Heart left ventricle (tissue), 16 donors: ENCODE results near the gene FAM53A. TPM values are rescaled to one million over a fixed set of nuclear protein-coding genes. Genes with fewer than 3 reads are reported as not detected.

ENCODE experiments used
- ATAC-seq, 4 donors: fragments of 200-7000 bp; cut with Tn5 transposase; one replicate each; pipeline ENCODE4 v1.9.1; 2020 to 2022; ENCODE audit warnings: moderate library complexity in 4 of 4, mild to moderate bottlenecking in 3 of 4, moderate number of reproducible peaks in 1 of 4
- DNase-seq, 5 donors: peaks; one replicate each; pipeline ENCODE4 v3.0.0-alpha.2; 2020
- H3K27ac ChIP-seq, 12 donors: fragments of 200-600 bp; sonication (generic) in 4 of 12; one replicate each; pipeline versions ENCODE4 v1.5.0 to v1.8.0; 2016 to 2022; ENCODE audit warnings: mild to moderate bottlenecking in 2 of 12
- H3K27me3 ChIP-seq, 9 donors: fragments of 200-600 bp; sonication (generic) in 2 of 9; one replicate each; pipeline versions ENCODE4 v1.5.1 to v1.8.0; 2016 to 2022; ENCODE audit warnings: mild to moderate bottlenecking in 3 of 9
- H3K36me3 ChIP-seq, 9 donors: fragments of 200-600 bp; sonication (generic) in 2 of 9; one replicate each; pipeline versions ENCODE4 v1.5.0 to v1.8.0; 2018 to 2022; ENCODE audit warnings: mild to moderate bottlenecking in 2 of 9
- H3K4me1 ChIP-seq, 12 donors: fragments of 200-600 bp; sonication (generic) in 4 of 12; one replicate each; pipeline versions ENCODE4 v1.5.0 to v1.8.0; 2016 to 2022; ENCODE audit warnings: mild to moderate bottlenecking in 3 of 12
- H3K4me3 ChIP-seq, 12 donors: fragments of 200-600 bp; sonication (generic) in 4 of 12; one replicate each; pipeline versions ENCODE4 v1.5.0 to v1.8.0; 2017 to 2022; ENCODE audit warnings: mild to moderate bottlenecking in 9 of 12, moderate library complexity in 4 of 12
- H3K9me3 ChIP-seq, 12 donors: fragments of 200-600 bp; sonication (generic) in 4 of 12; one replicate each; pipeline versions ENCODE4 v1.5.0 to v1.8.0; 2016 to 2022; ENCODE audit warnings: mild to moderate bottlenecking in 1 of 12
- CTCF ChIP-seq, 12 donors: fragments of 200-600 bp; sonication (generic) in 4 of 12; IDR thresholded peaks; one replicate each; pipeline versions ENCODE4 v1.5.0 to v1.8.0; 2018 to 2022; ENCODE audit warnings: antibody characterized with exemption in 12 of 12, mild to moderate bottlenecking in 5 of 12
- POLR2A ChIP-seq, 2 donors: fragments of 450-650 bp; IDR thresholded peaks; one replicate each; pipeline ENCODE4 v1.6.1; 2017; ENCODE audit warnings: antibody characterized with exemption in 2 of 2, mild to moderate bottlenecking in 2 of 2, moderate library complexity in 2 of 2
- WGBS, 4 donors: extraction: QIAGEN DNeasy Blood & Tissue Kit in 2 of 4; methylation state at CpG; one replicate each; pipeline versions ENCODE4 v1.1.5 to v1.1.7; 2013 to 2018; 5-methylcytosine and 5-hydroxymethylcytosine counted together
- intact Hi-C, 10 donors: fragments of 100-400 bp; cut with DNase I; formaldehyde crosslinking; loops; one replicate each; pipeline versions ENCODE4 v1.11.1 to v1.14.2; 2022
- polyA plus RNA-seq, 2 donors: library from polyadenylated mRNA; stranded (reverse); fragments of 200-250 nt; gene quantifications; one replicate each; pipeline ENCODE4 v1.2.3, GENCODE V29; 2013
- total RNA-seq, 9 donors: library from RNA; depleted of rRNA in 2 of 9; stranded (reverse); fragments of >200 nt in 2 of 9; fragmentation: NEBNext Ultra II Directional in 3 of 9; extraction: Animal tissue kit (Norgen Biotek cat#: 25700) in 3 of 9; gene quantifications; one replicate each; pipeline versions ENCODE4 v1.1.0 to v1.2.4, GENCODE V29; 2016 to 2023
- donor health status: ischemic (EF 13 %, LVEDD 7.1; RV severe dilation, severe dysfunction).
- donor health status: healthy with polysubstance abuse.
- donor health status: DM: no; HTN: yes; CAD: no.
- donor health status: DM: no; HTN: no; CAD: no.
- donor health status: ischemic (EF 25% LVEDD 6.9; RV normal size, moderate dysfunction).
- donor health status: ischemic (EF 25% LVEDD 5.7; RV mildly dilated, moderate dysfunction).
- donor health status: healthy.
- donor health status: DM: yes; HTN: yes; CAD: no.
- donor health status: ischemic (EF 35%, LVEDD 5.7; RV mildly dilated, moderate dysfunction).
- donor health status: nonischemic (EF 11% LVEDD 7.7; RV severe dilation, severe dysfunction).
- donor health status: DM: yes; HTN: yes; CAD: no.
- donor health status: PGD.
- donor health status: ischemic (EF 29% LVEDD 5.4; RV normal size, mild dysfunction).
- donor health status: nonischemic (EF 23%, LVEDD 6.1; RV moderate dilation, normal function).

FAM53A gene
- total and polyA plus RNA-seq, 11 donors, result 0.42 to 2.3 (median 0.99) TPM

GRCh38 chr4:1623400-1623799, 60.7 kb downstream of the FAM53A start:
- DNase-seq (no peak), ATAC-seq (no peak)
- Histone ChIP-seq H3K27ac (no peak overlapping the region), H3K4me3 (no peak overlapping the region), H3K27me3 (no peaks in the 10 kb centered on the region), H3K9me3 (no peaks in the 10 kb centered on the region), H3K4me1 (no peaks in the 10 kb centered on the region), H3K36me3 (no peaks in the 10 kb centered on the region)
- intact Hi-C loops, result loop anchor here in 3 of 10 donors (10.0 kb wide), 2 partner anchors 79 to 489 kb away; no protein-coding TSS in a partner anchor
- TF ChIP-seq CTCF (IDR thresholded peaks at IDR 0.05) (no peak), POLR2A (IDR thresholded peaks at IDR 0.05) (no peak)
- 91 to 94% (median 93%) methylated on average over 20 to 38 of the region's 38 CpGs for WGBS, 4 donors

- Histone ChIP-seq H3K27me3 (no peaks in the 10 kb centered on the region), H3K9me3 (peaks cover 0 to 1% (median 0%) of the 10 kb centered on the region in 12 donors), H3K4me3 (no peak overlapping the region), H3K36me3 (no peaks in the 10 kb centered on the region), H3K27ac (no peak overlapping the region), H3K4me1 (no peaks in the 10 kb centered on the region)
- DNase-seq (no peak), ATAC-seq (no peak)
- intact Hi-C loops, result loop anchor here in 3 of 10 donors (10.0 kb wide), 2 partner anchors 78 to 488 kb away; no protein-coding TSS in a partner anchor
- WGBS, 4 donors, result 65 to 84% (median 82%) methylated on average over 4 to 17 of the region's 17 CpGs
- TF ChIP-seq CTCF (IDR thresholded peaks at IDR 0.05), result no peak
These were observed 61.2 kb downstream of the FAM53A start for GRCh38 chr4:1622956-1623355.

GRCh38 chr4:1622238-1622637, 61.9 kb downstream of the FAM53A start:
- Histone ChIP-seq H3K9me3 (peaks cover 0 to 8% (median 0%) of the 10 kb centered on the region in 12 donors), H3K4me1 (no peaks in the 10 kb centered on the region), H3K27me3 (no peaks in the 10 kb centered on the region), H3K4me3 (no peak overlapping the region), H3K27ac (no peak overlapping the region), H3K36me3 (no peaks in the 10 kb centered on the region)
- intact Hi-C loops, result loop anchor here in 3 of 10 donors (10.0 kb wide), 2 partner anchors 77 to 487 kb away; no protein-coding TSS in a partner anchor
- WGBS, 4 donors, result 68 to 77% (median 74%) methylated on average over 10 to 11 of the region's 11 CpGs
- ATAC-seq (no peak), DNase-seq (no peak)
- TF ChIP-seq POLR2A (IDR thresholded peaks at IDR 0.05) (no peak), CTCF (IDR thresholded peaks at IDR 0.05) (no peak)

- Histone ChIP-seq H3K36me3 (no peaks in the 10 kb centered on the region), H3K9me3 (peaks cover 0 to 8% (median 0%) of the 10 kb centered on the region in 12 donors), H3K4me1 (no peaks in the 10 kb centered on the region), H3K4me3 (no peak overlapping the region), H3K27me3 (no peaks in the 10 kb centered on the region), H3K27ac (no peak overlapping the region)
- no peak for TF ChIP-seq CTCF (IDR thresholded peaks at IDR 0.05)
- TF ChIP-seq POLR2A (IDR thresholded peaks at IDR 0.05), result no peak
- WGBS, 4 donors, result 82 to 86% (median 84%) methylated on average over 7 to 10 of the region's 10 CpGs
- intact Hi-C loops, result loop anchor here in 3 of 10 donors (10.0 kb wide), 2 partner anchors 77 to 487 kb away; no protein-coding TSS in a partner anchor
- DNase-seq (no peak), ATAC-seq (no peak)
These were observed 62.6 kb downstream of the FAM53A start for GRCh38 chr4:1621526-1621925.
